Lung (tissue), 12 donors: ENCODE results near the gene EPG5. TPM values are rescaled to one million over a fixed set of nuclear protein-coding genes. Genes with fewer than 3 reads are reported as not detected.

Experiments used
- ATAC-seq: fragments of 200-7000 bp; cut with Tn5 transposase; one replicate; pipeline ENCODE4 v1.9.1; 2020; ENCODE audit warnings: moderate number of reproducible peaks; ENCODE audit not compliant: insufficient read depth, low FRiP score
- DNase-seq, 3 donors: peaks; one replicate each; pipeline ENCODE4 v3.0.0-alpha.2; 2013 to 2017
- H3K27ac ChIP-seq, 2 donors: one replicate each; pipeline ENCODE4 v1.5.1; 2013; ENCODE audit warnings: mild to moderate bottlenecking in 2 of 2, moderate library complexity in 2 of 2, control low read depth in 1 of 2, inconsistent platforms in 1 of 2, low read depth in 1 of 2, low read length in 1 of 2
- H3K27me3 ChIP-seq, 3 donors: one replicate each; pipeline ENCODE4 v1.5.1; 2013; ENCODE audit warnings: low read length in 2 of 3; ENCODE audit not compliant: control insufficient read depth in 3 of 3, insufficient read depth in 3 of 3
- H3K36me3 ChIP-seq, 4 donors: one replicate each; pipeline ENCODE4 v1.5.1; 2013; ENCODE audit warnings: low read length in 4 of 4, mild to moderate bottlenecking in 1 of 4, moderate library complexity in 1 of 4; ENCODE audit not compliant: control insufficient read depth in 4 of 4, insufficient read depth in 4 of 4
- H3K4me1 ChIP-seq, 5 donors: one replicate each; pipeline ENCODE4 v1.5.1; 2013; ENCODE audit warnings: low read length in 5 of 5, mild to moderate bottlenecking in 2 of 5, moderate library complexity in 1 of 5; ENCODE audit not compliant: control insufficient read depth in 5 of 5, insufficient read depth in 5 of 5
- H3K4me3 ChIP-seq: one replicate; pipeline ENCODE4 v1.5.1; 2013; ENCODE audit warnings: mild to moderate bottlenecking, control low read depth, moderate library complexity
- H3K9ac ChIP-seq, 2 donors: one replicate each; pipeline ENCODE4 v1.5.1; 2013; ENCODE audit warnings: low read length in 2 of 2, control low read depth in 1 of 2; ENCODE audit not compliant: insufficient read depth in 1 of 2
- H3K9me3 ChIP-seq, 4 donors: one replicate each; pipeline ENCODE4 v1.5.1; 2013; ENCODE audit warnings: low read length in 3 of 4, mild to moderate bottlenecking in 1 of 4, moderate library complexity in 1 of 4; ENCODE audit not compliant: control insufficient read depth in 4 of 4, insufficient read depth in 3 of 4
- CTCF ChIP-seq: IDR thresholded peaks from 2 replicates; pipeline ENCODE4 v1.5.1; 2012; ENCODE audit warnings: mild to moderate bottlenecking; ENCODE audit errors: control extremely low read depth, extremely low read depth
- WGBS, 2 donors: extraction: QIAGEN DNeasy Blood & Tissue Kit; methylation state at CpG; one replicate each; pipeline ENCODE4 v1.1.7; 2013; 5-methylcytosine and 5-hydroxymethylcytosine counted together
- polyA plus RNA-seq, 2 donors: library from polyadenylated mRNA; stranded (reverse); fragments of 200-250 nt; gene quantifications; one replicate each; pipeline ENCODE4 v1.2.1, GENCODE V29; 2013
- total RNA-seq, 2 donors: library from RNA; depleted of rRNA in 1 of 2; stranded (reverse); fragments of >200 nt in 1 of 2; gene quantifications; one replicate each; pipeline ENCODE4 v1.2.1, GENCODE V29; 2014 to 2021
- donor health status: control.
- donor health status: control.
- donor health status: Bipolar disorder and iron deficiency.
- donor health status: healthy.
- donor health status: DM: yes; HTN: yes; CAD: no.

EPG5 gene
- total and polyA plus RNA-seq, 4 donors: 7.0 to 64.5 (median 20.9) TPM

GRCh38 chr18:45841060-45841764 lies 125.9 kb downstream of the EPG5 start:
- no peak overlapping the region for H3K9ac ChIP-seq
- peaks cover 0 to 4% (median 0%) of the 10 kb centered on the region in 4 donors for H3K9me3 ChIP-seq
- 79 to 83% methylated on average over 17 of the region's 17 CpGs for WGBS, 2 donors
- TF ChIP-seq CTCF: no peak
- no peak overlapping the region for H3K27ac ChIP-seq
- no peaks in the 10 kb centered on the region for H3K36me3 ChIP-seq
- no peak for DNase-seq
- H3K4me1 ChIP-seq: peaks cover 0 to 18% (median 4%) of the 10 kb centered on the region in 5 donors
- H3K4me3 ChIP-seq: no peak overlapping the region
- H3K27me3 ChIP-seq: peaks cover 0 to 38% (median 25%) of the 10 kb centered on the region in 3 donors
- ATAC-seq: no peak

GRCh38 chr18:45839414-45840395 lies 127.4 kb downstream of the EPG5 start:
- no peak for TF ChIP-seq CTCF
- 59 to 65% methylated on average over 13 of the region's 13 CpGs for WGBS, 2 donors

GRCh38 chr18:45838302-45839070 lies 128.6 kb downstream of the EPG5 start:
- no peak for TF ChIP-seq CTCF
- ATAC-seq (no peak), DNase-seq (no peak)
- peaks cover 0 to 45% (median 38%) of the 10 kb centered on the region in 3 donors for H3K27me3 ChIP-seq
- H3K4me3 ChIP-seq: no peak overlapping the region
- no peaks in the 10 kb centered on the region for H3K36me3 ChIP-seq
- H3K9ac ChIP-seq: no peak overlapping the region
- H3K27ac ChIP-seq: no peak overlapping the region
- peaks cover 0 to 4% (median 0%) of the 10 kb centered on the region in 4 donors for H3K9me3 ChIP-seq
- 13 to 22% methylated on average over 51 to 53 of the region's 53 CpGs for WGBS, 2 donors
- peaks cover 0 to 26% (median 7%) of the 10 kb centered on the region in 5 donors for H3K4me1 ChIP-seq

More at GRCh38 chr18:45839414-45840395, 127.4 kb downstream of the EPG5 start:
- ATAC-seq (no peak), DNase-seq (peak in 1 of 3 donors; percentile 45)
- Histone ChIP-seq H3K36me3 (no peaks in the 10 kb centered on the region), H3K4me3 (no peak overlapping the region), H3K9me3 (peaks cover 0 to 4% (median 0%) of the 10 kb centered on the region in 4 donors), H3K9ac (no peak overlapping the region), H3K4me1 (peaks cover 0 to 24% (median 4%) of the 10 kb centered on the region in 5 donors), H3K27me3 (peaks cover 0 to 39% (median 33%) of the 10 kb centered on the region in 3 donors), H3K27ac (no peak overlapping the region)
